Pancreas (tissue), 10 donors: ENCODE results near the gene ERBIN. TPM values are rescaled to one million over a fixed set of nuclear protein-coding genes. Genes with fewer than 3 reads are reported as not detected.

Source experiments
- ATAC-seq, 4 donors: fragments of 200-7000 bp; cut with Tn5 transposase; one replicate each; pipeline versions ENCODE4 v1.8.0 to v1.9.1; 2020; ENCODE audit warnings: mild to moderate bottlenecking in 4 of 4, moderate library complexity in 4 of 4
- DNase-seq, 6 donors: peaks; one replicate each; pipeline ENCODE4 v3.0.0-alpha.2; 2020
- FAIRE-seq: peaks from 2 replicates; lab custom pipeline; 2012; peaks lifted over from hg19 to GRCh38; lab: Jason Lieb, UNC
- H3K27ac ChIP-seq, 4 donors: fragments of 200-600 bp; sonication (generic); 1 replicate in 3 of 4; 2 replicates in 1 of 4; pipeline versions ENCODE4 v1.5.0 to v1.8.0; 2020
- H3K27me3 ChIP-seq, 4 donors: fragments of 200-600 bp; one replicate each; pipeline ENCODE4 v1.8.0; 2021
- H3K36me3 ChIP-seq, 3 donors: fragments of 200-600 bp; sonication (generic) in 1 of 3; one replicate each; pipeline versions ENCODE4 v1.5.0 to v1.8.0; 2020 to 2021
- H3K4me1 ChIP-seq, 3 donors: fragments of 200-600 bp; one replicate each; pipeline ENCODE4 v1.8.0; 2021
- H3K4me3 ChIP-seq, 4 donors: fragments of 200-600 bp; sonication (generic) in 2 of 4; one replicate each; pipeline versions ENCODE4 v1.5.0 to v1.8.0; 2020 to 2021
- H3K9me3 ChIP-seq, 4 donors: fragments of 200-600 bp; one replicate each; pipeline ENCODE4 v1.8.0; 2021
- WGBS, 2 donors: extraction: QIAGEN DNeasy Blood & Tissue Kit; methylation state at CpG; one replicate each; pipeline ENCODE4 v1.1.7; 2013; 5-methylcytosine and 5-hydroxymethylcytosine counted together
- intact Hi-C, 3 donors: fragments of 100-400 bp; cut with DNase I; formaldehyde crosslinking; loops; one replicate each; pipeline versions ENCODE4 v1.11.1 to v1.14.2; 2022
- polyA plus RNA-seq, 2 donors: library from polyadenylated mRNA; stranded (reverse); fragments of 200-250 nt; gene quantifications; one replicate each; pipeline ENCODE4 v1.2.3, GENCODE V29; 2013
- total RNA-seq, 6 donors: library from RNA; stranded (reverse); fragmentation: NEBNext Ultra II Directional in 4 of 6; extraction: Animal tissue kit (Norgen Biotek cat#: 25700) in 4 of 6; gene quantifications; one replicate each; pipeline versions ENCODE4 v1.2.1 to v1.2.4, GENCODE V29; 2021 to 2023
- TF ChIP-seq, protein P1 (sequence below), 4 donors: fragments of 200-600 bp; sonication (generic) in 3 of 4; IDR thresholded peaks; one replicate each; pipeline versions ENCODE4 v1.5.0 to v1.8.0; 2021; ENCODE audit warnings: antibody characterized with exemption in 4 of 4
- donor health status: healthy with polysubstance abuse.
- donor health status: DM: no; HTN: no; CAD: no; lungs with moderate emphysema.
- donor health status: DM: no; HTN: no; CAD: no.
- donor health status: control.
- donor health status: control.
- donor health status: Bipolar disorder and iron deficiency.
- donor health status: DM: yes; HTN: yes; CAD: no.
- donor health status: DM: no; HTN: no; CAD: no.
- donor health status: DM: no; HTN: no; CAD: no.
- donor health status: DM: yes; HTN: yes; CAD: no.

Gene ERBIN
- total and polyA plus RNA-seq, 8 donors, result 7.8 to 41.0 (median 25.6) TPM

DNA sequence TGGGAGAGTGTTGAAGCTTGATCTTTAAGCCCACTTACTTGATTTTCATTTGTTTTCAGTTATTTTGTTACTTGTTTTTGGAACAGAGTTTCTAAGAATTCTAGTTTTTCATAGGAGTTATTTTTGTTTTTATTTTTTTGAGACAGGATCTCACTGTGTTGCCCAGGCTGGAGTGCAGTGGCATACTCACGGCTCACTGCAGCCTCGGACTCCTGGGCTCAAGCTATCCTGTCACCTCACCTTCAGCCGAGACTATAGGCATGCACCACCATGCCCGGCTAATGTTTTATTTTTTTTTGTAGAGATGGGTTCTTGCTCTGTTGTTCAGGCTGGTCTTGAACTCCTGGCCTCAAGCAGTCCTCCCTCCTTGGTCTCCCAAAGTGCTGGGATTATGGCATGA is 6.3 kb downstream of the ERBIN start:
- Histone ChIP-seq H3K27me3 (no peaks in the 10 kb centered on the region), H3K27ac (no peak overlapping the region), H3K36me3 (no peaks in the 10 kb centered on the region), H3K4me1 (peaks cover 5 to 33% (median 19%) of the 10 kb centered on the region in 3 donors), H3K9me3 (no peaks in the 10 kb centered on the region), H3K4me3 (no peak overlapping the region)
- intact Hi-C loops, result no loop called here
- 97 to 100% methylated on average over 4 of the region's 4 CpGs for WGBS, 2 donors
- ATAC-seq, result no peak
- TF ChIP-seq, protein P1, sequence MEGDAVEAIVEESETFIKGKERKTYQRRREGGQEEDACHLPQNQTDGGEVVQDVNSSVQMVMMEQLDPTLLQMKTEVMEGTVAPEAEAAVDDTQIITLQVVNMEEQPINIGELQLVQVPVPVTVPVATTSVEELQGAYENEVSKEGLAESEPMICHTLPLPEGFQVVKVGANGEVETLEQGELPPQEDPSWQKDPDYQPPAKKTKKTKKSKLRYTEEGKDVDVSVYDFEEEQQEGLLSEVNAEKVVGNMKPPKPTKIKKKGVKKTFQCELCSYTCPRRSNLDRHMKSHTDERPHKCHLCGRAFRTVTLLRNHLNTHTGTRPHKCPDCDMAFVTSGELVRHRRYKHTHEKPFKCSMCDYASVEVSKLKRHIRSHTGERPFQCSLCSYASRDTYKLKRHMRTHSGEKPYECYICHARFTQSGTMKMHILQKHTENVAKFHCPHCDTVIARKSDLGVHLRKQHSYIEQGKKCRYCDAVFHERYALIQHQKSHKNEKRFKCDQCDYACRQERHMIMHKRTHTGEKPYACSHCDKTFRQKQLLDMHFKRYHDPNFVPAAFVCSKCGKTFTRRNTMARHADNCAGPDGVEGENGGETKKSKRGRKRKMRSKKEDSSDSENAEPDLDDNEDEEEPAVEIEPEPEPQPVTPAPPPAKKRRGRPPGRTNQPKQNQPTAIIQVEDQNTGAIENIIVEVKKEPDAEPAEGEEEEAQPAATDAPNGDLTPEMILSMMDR (IDR thresholded peaks at IDR 0.05), result no peak
- no peak for DNase-seq
- no peak for FAIRE-seq

DNA sequence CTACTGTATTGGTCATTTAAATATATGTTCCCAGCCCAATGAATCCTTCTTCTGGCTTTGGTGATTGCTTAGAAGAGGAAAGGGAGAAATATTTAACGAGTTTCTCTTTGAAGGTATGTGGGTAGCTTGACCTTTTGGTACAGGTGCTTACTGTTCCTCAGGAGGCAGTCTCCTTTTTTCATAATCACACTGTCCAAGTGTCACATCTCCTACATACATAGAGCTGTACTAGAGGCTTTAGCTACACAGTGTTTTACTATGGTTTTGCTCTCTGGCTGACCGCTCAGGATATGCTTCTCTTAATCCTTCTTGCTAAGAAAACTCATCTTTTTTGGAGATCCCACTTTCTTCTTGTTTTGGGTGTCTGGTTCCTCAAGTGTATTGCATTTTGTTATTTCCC is 6.9 kb downstream of the ERBIN start:
- ATAC-seq, result no peak
- TF ChIP-seq, protein P1 (IDR thresholded peaks at IDR 0.05), result no peak
- Histone ChIP-seq H3K9me3 (no peaks in the 10 kb centered on the region), H3K27ac (no peak overlapping the region), H3K4me3 (no peak overlapping the region), H3K36me3 (no peaks in the 10 kb centered on the region), H3K4me1 (peaks cover 5 to 33% (median 19%) of the 10 kb centered on the region in 3 donors), H3K27me3 (no peaks in the 10 kb centered on the region)
- WGBS, 2 donors, result 51 to 63% methylated on average over 2 of the region's 2 CpGs
- intact Hi-C loops, result no loop called here
- DNase-seq, result no peak
- no peak for FAIRE-seq

DNA sequence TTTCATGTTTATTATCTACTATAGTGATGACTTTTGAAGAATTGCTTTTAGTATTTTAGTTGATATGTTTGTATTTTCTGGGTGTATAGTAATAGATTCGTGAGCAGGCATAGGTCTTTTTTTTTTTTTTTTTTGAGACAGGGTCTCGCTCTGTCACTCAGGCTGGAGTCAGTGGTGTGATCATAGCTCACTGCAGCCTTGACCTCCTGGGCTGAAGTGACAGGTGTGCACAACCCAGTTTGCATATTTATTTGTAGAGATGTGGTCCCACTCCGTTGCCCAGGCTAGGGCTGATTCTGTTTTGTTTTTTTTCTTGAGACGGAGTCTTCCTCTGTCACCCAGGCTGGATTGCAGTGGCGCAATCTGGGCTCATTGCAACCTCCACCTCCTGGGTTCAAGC is 11.9 kb downstream of the ERBIN start:
- Histone ChIP-seq H3K9me3 (no peaks in the 10 kb centered on the region), H3K4me3 (no peak overlapping the region), H3K36me3 (no peaks in the 10 kb centered on the region), H3K4me1 (peaks cover 0 to 14% (median 11%) of the 10 kb centered on the region in 3 donors), H3K27ac (no peak overlapping the region), H3K27me3 (no peaks in the 10 kb centered on the region)
- ATAC-seq (no peak), DNase-seq (no peak), FAIRE-seq (no peak)
- intact Hi-C loops, result no loop called here
- TF ChIP-seq, protein P1 (IDR thresholded peaks at IDR 0.05), result no peak
- WGBS, 2 donors, result 90 to 93% methylated on average over 5 of the region's 5 CpGs

DNA sequence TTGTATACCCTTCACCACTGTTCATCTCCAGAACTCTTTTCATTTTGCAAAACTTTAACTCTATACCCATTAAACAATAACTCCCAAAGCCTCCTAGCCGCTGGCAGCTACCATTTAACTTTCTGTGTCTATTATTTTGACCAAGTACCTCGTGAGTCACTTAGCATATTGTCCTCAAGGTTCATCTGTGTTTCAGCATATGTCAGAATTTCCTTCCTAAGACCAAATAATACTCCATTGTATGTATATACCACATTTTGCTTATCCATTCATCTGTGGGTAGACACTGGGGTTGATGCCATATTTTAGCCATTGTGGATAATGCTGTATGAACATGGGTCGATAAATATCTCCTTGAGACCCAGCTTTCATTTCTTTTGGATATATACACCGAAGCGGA is 17.4 kb downstream of the ERBIN start:
- DNase-seq (no peak), ATAC-seq (no peak), FAIRE-seq (no peak)
- no peaks in the 10 kb centered on the region for H3K36me3 ChIP-seq
- H3K27ac ChIP-seq, result no peak overlapping the region
- intact Hi-C loops, result no loop called here
- H3K4me1 ChIP-seq, result no peaks in the 10 kb centered on the region
- H3K27me3 ChIP-seq, result no peaks in the 10 kb centered on the region
- 95 to 99% methylated on average over 5 of the region's 5 CpGs for WGBS, 2 donors
- TF ChIP-seq, protein P1 (IDR thresholded peaks at IDR 0.05), result no peak
- no peaks in the 10 kb centered on the region for H3K9me3 ChIP-seq
- no peak overlapping the region for H3K4me3 ChIP-seq

DNA sequence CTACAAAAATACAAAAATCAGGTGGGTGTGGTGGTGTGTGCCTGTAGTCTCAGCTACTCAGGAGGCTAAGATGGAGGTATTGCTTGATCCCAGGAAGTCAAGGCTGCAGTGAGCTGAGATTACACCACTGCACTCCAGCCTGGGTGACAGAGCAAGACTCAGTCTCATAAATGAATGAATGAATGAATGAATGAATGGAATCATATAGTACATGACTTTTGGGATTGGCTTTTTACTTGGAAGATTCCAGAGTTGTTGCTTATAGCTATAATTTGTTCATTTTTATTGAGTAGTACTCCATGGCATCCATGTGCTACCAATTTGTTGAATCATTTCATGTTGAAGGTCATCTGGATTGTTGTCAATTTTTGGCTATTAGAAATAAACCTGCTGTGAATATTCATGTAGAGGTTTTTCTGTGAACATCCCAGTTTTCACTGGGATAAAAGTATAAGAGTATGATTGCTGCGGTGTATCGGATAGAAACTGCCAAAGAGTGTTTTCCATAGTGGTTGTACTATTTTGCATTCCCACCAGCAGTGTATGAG is 19.9 kb downstream of the ERBIN start:
- FAIRE-seq (no peak), DNase-seq (no peak), ATAC-seq (no peak)
- TF ChIP-seq, protein P1 (IDR thresholded peaks at IDR 0.05), result no peak
- intact Hi-C loops, result no loop called here
- no peaks in the 10 kb centered on the region for H3K27me3 ChIP-seq
- H3K9me3 ChIP-seq, result no peaks in the 10 kb centered on the region
- 99 to 100% methylated on average over 2 of the region's 2 CpGs for WGBS, 2 donors
- H3K27ac ChIP-seq, result no peak overlapping the region
- H3K4me1 ChIP-seq, result no peaks in the 10 kb centered on the region
- no peaks in the 10 kb centered on the region for H3K36me3 ChIP-seq
- H3K4me3 ChIP-seq, result no peak overlapping the region
